Mononuclear cell (primary cell): Measurements from ENCODE around the gene DPEP2. TPM values are rescaled to one million over a fixed set of nuclear protein-coding genes. Genes with fewer than 3 reads are reported as not detected.

Experiments used
- H3K27me3 ChIP-seq: 2 replicates; pipeline ENCODE4 v1.6.0; 2011; ENCODE audit warnings: low read length, control low read depth; ENCODE audit not compliant: insufficient read depth
- H3K4me1 ChIP-seq: 2 replicates; pipeline ENCODE4 v1.5.1; 2011; ENCODE audit warnings: mild to moderate bottlenecking, low read length, control low read depth; ENCODE audit not compliant: insufficient read depth
- H3K4me3 ChIP-seq: 2 replicates; pipeline ENCODE4 v1.5.1; 2011; ENCODE audit warnings: mild to moderate bottlenecking, low read length, moderate library complexity
- H3K9me3 ChIP-seq: 2 replicates; pipeline ENCODE4 v1.5.1; 2011; ENCODE audit warnings: low read depth, mild to moderate bottlenecking, control low read depth, low read length
- total RNA-seq: library from RNA; depleted of rRNA; stranded (reverse); fragments of >200 nt; gene quantifications from one replicate; pipeline ENCODE4 v1.2.3, GENCODE V29; 2012

The DPEP2 gene
- total RNA-seq, 1 donor = 17.2 TPM

DNA sequence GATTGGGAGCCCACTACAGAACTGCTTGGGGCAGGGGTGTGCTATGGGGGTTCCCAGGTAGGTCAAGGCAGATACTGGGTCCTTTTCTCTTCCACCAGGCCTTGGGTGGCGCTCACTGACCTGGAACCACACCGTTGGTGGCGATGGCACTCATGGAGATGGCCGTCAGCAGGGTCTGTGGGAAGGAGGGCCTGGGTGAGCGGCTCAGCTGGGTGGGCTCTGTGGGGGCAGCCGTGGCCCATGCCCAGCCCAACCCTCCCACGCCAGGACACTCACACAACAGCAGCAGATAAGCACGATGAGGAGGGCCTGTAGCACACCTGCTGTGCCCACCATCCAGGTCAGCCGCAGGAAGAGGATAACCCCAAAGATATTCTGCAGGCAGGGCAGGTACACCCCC is 41.7 kb downstream of the DPEP2 start:
- Histone ChIP-seq H3K4me3 (no peak overlapping the region), H3K4me1 (no peaks in the 10 kb centered on the region), H3K9me3 (no peaks in the 10 kb centered on the region), H3K27me3 (no peaks in the 10 kb centered on the region)

DNA sequence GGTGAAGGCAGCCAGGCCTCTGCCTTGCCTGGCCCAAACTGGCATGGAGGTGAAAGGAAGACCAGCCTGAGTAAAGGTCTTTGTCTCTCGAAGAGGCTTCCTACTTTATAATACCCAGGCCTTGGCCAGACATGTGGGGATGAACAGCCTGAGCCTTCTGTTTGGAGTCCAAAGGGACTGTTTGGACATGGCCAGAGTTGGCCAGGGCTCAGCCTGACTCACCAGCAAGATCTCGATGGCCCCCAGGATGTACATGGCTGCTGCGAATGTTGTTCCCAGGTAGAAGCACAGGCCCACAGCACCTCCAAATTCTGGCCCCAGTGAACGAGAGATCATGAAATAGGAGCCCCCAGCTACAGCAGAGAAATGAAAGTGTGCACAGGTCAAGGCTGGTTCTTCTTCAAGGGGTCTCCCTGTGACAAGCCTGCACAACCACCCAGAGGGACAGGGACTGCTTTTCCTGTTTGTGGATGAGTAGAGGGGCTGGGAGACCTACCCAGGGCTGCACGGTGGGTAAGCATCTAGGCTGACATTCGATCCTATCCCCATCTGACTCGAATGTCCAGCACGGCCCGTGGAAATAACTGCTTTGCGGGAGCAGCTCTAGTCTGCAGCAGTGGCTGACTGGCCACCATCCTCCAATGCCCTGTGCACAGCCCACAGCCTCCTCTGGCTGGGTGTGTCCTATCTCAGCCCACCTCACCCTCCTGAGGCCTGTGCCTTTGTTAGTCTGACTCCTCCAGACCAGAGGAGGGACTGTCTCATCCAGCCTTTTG is 44.7 kb downstream of the DPEP2 start:
- Histone ChIP-seq H3K9me3 (no peaks in the 10 kb centered on the region), H3K4me3 (no peak overlapping the region), H3K4me1 (no peaks in the 10 kb centered on the region), H3K27me3 (no peaks in the 10 kb centered on the region)

DNA sequence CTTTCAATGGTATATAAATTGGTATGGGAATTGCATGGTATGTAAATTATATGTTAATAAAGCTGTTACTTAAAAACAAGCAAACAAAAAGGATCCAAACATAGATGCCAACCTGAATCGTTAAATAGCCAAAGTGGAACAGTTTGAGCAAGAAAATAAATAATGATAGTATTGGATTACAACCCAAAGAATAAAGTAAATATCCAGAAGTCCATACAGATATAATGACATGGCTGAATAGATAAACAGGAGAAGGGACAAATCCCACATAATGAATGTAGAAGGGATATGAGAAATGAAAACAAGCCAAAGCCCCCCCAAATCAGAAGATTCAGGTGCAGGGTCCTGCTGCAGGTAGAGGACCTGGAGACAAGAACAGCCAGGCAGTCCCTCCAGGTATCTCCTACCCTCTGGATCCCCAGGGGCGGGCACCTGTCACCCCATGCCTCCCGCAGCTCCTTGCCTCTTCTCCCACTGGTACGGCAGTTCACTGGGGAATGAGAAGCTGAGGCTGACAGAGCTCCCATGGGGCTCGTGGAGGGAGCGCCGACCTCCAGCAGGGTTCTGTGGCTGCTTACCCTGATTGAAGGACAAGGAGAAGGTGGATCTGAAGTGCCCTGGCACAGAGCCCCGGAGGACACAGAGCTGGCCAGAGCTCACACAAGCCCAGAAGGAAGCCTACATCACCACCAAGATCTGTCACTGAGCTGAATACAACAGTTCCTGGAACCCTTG is 45.5 kb downstream of the DPEP2 start:
- H3K27me3 ChIP-seq = no peaks in the 10 kb centered on the region
- no peak overlapping the region for H3K4me3 ChIP-seq
- no peaks in the 10 kb centered on the region for H3K9me3 ChIP-seq
- H3K4me1 ChIP-seq = no peaks in the 10 kb centered on the region

DNA sequence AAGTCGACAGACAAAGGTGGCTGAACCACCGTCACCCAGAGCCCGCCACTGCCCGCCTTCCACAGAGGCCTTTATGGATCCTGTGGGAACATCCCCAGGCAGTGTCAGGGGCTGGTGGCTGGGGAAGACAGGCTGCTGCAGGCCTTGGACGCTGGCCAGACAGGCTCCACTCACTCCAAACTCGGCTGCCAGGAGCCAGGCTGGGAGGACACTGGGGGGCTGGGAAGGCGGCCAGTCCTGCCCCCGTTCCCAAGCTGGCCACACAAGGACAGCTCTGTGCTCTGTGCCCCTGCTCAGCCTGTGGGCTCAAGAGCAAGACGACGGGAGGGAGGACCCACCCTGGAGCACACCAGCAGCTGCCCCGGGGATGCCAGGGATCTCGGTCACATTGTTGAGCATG is 47.8 kb downstream of the DPEP2 start:
- H3K27me3 ChIP-seq = no peaks in the 10 kb centered on the region
- no peaks in the 10 kb centered on the region for H3K9me3 ChIP-seq
- H3K4me1 ChIP-seq = no peaks in the 10 kb centered on the region
- H3K4me3 ChIP-seq = no peak overlapping the region

DNA sequence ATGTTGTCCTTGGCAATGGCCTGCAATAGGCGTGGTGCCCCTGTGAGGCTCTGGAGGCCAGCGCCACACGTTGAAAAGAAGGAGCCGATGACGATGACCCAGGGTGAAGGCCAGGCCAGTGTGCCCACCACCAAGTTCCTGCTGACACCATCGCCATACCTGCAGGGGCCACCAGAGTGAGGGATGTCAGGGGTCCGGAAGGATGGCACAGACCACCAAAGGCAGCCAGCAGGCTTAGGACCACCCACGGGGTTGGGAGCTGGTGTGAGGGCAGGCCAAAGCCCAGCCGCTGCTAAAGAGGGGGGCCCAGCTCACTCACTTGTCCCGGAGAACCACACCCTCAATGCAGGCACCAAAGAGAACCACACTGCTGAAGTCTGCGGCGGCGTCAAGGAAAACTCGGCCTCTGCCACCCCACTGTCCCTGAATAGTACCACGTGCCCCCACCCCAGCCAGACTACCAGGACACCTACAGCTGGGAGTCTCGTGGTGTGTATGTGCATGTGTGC is 48.9 kb downstream of the DPEP2 start:
- Histone ChIP-seq H3K27me3 (no peaks in the 10 kb centered on the region), H3K4me3 (no peak overlapping the region), H3K9me3 (no peaks in the 10 kb centered on the region)

DNA sequence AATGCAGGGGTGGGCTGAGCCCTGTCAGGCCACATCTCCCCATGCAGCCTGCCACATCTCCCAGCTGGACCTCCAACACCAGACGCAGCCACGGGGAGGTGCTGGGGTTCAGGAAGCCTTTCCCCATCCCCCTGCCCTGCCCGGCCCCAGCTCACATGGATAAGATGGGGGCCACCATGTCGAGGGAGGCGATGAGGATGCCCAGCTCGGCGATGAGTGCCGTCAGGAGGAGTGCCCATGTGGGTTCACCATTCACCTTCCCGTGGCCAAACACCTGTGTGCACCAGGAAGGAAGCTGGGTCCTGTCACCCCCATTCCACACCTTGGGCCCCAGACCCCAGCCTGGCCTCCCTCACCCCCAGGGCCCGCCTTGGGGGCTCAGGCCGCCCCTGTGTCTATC is 49.6 kb downstream of the DPEP2 start:
- Histone ChIP-seq H3K4me3 (no peak overlapping the region), H3K9me3 (no peaks in the 10 kb centered on the region), H3K4me1 (no peaks in the 10 kb centered on the region), H3K27me3 (no peaks in the 10 kb centered on the region)

More for the DNA sequence above, 48.9 kb downstream of the DPEP2 start:
- H3K4me1 ChIP-seq = no peaks in the 10 kb centered on the region

DNA sequence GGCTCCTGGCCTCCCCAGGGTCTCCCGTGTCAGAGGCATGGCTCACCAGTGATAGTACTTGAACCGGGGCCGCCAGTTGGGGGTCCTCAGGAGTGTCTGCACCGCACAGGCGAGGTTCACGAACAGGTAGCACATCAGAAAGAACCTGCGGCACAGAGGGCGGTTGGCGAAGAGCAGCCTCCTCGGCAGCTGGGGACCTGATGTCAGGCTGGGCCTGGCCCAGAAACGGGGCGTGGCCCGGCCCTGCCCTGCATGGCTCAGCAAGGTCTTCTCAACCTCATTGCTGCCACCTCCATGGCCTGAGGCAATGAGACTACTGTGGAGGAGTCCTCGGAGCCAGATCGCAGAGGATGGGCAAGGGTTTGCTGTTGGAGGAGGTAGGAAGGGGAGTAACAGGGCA is 51.3 kb downstream of the DPEP2 start:
- Histone ChIP-seq H3K4me1 (no peaks in the 10 kb centered on the region), H3K4me3 (no peak overlapping the region), H3K9me3 (no peaks in the 10 kb centered on the region), H3K27me3 (no peaks in the 10 kb centered on the region)

DNA sequence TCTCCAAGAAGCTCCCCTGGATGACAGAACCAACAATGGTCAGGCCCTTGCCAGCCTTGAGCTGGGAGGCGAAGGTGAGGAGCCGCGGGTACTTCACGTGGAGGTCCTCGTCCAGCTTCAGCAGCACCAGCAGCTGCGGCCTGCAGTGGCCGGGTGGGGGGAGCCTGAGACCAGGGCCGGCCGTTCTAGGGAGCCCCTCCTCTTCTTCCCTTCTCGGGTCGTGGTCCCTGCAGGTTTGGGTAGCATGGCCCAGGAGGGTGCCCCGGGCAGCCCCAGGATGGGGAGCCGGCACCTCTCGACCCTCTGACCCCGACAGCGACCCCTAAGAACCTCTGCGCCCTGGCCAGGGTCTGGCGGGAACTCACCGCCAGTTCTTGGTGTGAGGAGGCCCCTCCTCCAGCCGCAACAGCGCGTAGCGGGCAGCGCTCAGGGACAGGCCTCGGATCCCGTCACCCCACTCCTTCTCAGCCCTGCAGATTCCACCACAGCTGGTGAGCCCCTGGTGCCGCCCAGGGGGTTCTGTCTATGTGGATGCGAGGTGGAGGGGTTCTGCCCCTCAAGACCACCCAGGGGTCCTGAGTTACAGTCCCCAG is 52.2 kb downstream of the DPEP2 start:
- Histone ChIP-seq H3K9me3 (no peaks in the 10 kb centered on the region), H3K27me3 (no peaks in the 10 kb centered on the region), H3K4me1 (no peaks in the 10 kb centered on the region), H3K4me3 (no peak overlapping the region)

DNA sequence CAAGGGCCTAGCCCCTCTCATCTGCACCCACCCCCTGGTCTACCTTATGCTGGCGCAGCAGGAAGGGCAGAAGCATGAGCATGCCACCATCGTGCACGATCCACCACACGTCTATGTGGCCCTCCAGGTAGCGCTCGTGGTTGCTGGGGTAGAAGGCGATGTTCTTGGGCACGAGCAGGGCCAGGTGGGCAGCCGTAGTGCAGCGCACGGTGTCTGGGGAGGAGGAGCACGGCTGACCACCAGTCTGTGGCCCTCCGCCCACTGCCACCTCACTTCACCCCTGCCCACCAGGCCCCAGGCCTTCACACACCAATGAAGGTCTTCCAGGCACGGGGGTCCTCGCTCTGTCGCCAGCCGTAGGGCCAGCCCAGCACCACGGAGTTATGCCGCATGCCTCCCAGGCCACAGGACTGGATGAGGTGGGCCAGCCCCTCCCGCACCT is 53.1 kb downstream of the DPEP2 start:
- H3K27me3 ChIP-seq = no peaks in the 10 kb centered on the region
- no peak overlapping the region for H3K4me3 ChIP-seq
- peaks cover 9% of the 10 kb centered on the region for H3K4me1 ChIP-seq
- no peaks in the 10 kb centered on the region for H3K9me3 ChIP-seq

DNA sequence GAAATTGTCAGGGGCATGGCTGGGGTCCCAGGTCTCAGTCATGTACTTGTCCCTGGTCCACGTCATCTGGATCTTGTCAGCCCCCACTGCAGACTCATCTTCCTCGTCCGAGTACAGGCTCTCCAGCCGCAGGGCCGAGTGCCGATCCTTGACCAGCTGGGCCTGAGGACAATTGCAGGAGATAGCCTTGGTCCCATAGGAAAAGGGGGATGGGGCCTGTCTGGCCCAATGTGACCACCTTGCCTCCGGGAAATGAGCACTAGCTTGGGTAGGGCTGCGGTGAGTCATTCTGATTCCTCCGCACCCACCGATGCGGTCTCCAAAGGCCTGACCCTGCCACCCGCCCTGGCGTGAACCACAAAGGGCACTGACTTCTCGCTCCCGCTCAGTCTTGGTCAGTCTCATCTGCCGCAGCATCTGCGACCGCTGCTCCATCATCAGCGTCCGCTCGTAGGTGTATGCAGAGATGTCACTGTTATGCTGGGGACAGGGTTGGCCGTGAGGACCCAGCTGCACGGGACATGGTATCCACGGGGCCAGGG is 53.8 kb downstream of the DPEP2 start:
- Histone ChIP-seq H3K9me3 (no peaks in the 10 kb centered on the region), H3K27me3 (no peaks in the 10 kb centered on the region), H3K4me3 (no peak overlapping the region), H3K4me1 (peaks cover 12% of the 10 kb centered on the region)

DNA sequence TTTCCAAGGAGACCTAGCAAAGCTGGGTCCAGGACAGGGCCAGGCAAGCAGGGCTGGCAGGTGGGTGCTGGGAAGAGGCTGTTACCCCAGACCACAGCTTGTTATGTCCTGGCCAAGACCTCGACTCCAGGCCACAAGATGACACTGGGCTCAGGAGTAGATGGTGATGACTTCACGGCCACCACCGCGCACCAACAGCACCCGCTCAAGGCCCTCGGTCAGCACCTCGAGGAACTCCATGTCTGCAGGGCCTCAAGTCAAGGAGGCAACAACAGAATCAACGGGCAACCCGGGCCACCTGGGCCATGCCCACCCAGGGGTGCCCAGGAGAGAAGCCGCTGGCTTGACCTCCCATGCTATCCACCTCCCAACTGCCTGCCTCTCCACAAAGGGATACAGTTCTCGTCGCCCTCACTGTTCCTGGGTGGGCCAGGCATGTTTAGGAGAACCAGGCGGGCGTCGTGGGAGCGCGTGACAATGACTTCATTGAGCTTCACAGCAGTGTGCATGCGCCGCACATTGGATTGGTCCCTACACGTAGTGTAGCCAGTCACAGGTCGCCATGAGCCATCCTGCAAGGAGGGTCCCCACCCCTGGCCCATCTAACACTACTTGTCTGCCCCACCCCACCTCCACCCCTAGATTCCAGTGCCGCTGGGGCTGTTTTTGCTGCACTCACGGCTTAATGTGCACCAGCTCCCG is 54.4 kb downstream of the DPEP2 start:
- Histone ChIP-seq H3K27me3 (no peaks in the 10 kb centered on the region), H3K4me1 (peaks cover 19% of the 10 kb centered on the region), H3K4me3 (no peak overlapping the region), H3K9me3 (no peaks in the 10 kb centered on the region)

DNA sequence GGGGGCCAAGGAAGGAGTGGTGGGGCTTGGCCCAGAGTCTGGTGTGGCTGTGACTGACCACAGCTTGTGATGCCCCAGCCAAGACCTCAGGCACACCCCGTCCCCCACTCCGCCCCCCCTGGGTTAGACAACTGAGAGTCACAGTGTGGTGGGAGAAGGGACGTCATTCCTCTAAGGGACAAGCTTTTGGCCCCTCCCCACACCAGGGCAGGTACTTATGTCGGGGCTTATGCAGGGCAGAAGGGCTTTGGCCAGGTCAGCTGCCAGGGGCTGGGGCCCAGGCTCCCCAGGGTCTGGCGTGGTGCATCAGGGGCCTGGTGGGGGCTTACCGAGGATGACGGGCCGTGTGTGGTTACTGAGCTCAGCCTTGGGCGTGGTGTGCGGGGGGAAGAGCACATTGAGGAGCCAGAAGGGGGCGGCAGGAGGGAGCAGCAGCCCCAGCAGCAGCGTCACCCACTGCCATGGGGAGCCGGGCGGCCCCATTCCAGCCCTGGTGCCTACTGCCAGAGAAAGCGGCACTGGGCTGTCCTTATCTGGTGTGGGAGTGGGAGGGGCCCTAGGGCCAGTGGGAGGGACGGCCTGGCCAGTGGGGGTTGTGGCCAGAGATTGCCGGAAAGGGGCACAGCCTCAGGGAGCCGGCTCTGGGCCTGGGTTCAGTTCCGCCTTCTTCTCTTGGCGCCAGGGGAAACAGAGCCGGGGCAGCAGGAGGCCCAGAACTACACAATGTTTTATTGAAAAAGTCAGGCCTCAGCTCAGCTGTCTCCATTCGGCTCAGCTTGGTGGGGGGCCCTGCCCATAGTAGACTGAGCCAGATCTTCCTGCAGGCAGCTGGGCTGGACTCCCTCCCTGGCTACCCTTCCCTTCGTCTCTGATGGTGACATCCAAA is 55.4 kb downstream of the DPEP2 start, which contains the start of gene LCAT:
TSS of gene LCAT (minus strand) at position 502 of the 886 bp plus-strand sequence. CDS start at position 483, 19 bp downstream.
- H3K27me3 ChIP-seq = no peaks in the 10 kb centered on the region
- H3K4me3 ChIP-seq = no peak within 1 kb of the TSS
- peaks cover 24% of the 10 kb centered on the region for H3K4me1 ChIP-seq
- H3K9me3 ChIP-seq = no peaks in the 10 kb centered on the region

DNA sequence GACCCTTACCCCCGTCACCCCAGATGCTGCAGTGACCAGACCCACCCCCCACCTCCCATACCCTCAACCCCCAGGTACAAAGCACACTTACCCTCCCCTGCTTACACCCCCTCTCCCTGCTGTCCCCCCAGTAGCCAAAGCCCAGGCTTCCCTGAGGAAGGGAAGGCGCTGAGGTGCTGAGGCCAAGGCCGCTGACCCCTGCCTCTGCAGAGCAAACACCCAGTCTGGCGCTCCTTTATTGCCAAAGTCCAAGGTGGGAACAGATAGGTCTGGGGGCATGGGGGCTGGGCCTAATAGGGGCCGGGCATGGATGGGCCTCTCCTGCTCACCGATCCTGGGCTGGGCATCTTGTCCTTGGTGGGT is 56.0 kb downstream of the DPEP2 start:
- Histone ChIP-seq H3K9me3 (no peaks in the 10 kb centered on the region), H3K27me3 (no peaks in the 10 kb centered on the region), H3K4me1 (peaks cover 24% of the 10 kb centered on the region), H3K4me3 (no peak overlapping the region)
